Neural crest cell (in vitro differentiated cells): Measurements from ENCODE around the gene NOD1. TPM values are rescaled to one million over a fixed set of nuclear protein-coding genes. Genes with fewer than 3 reads are reported as not detected.
A peak's percentile ranks its signal among the peaks of the same experiment; 100 is the strongest.

Experiments
- DNase-seq: peaks from one replicate; pipeline ENCODE4 v3.0.0; 2021; ENCODE audit warnings: low read depth, mixed read lengths, low spot score
- H3K27ac Mint-ChIP-seq: one replicate; pipeline ENCODE4 v1.8.0; 2021; ENCODE audit warnings: mild to moderate bottlenecking, mixed read lengths; ENCODE audit not compliant: unreplicated experiment
- H3K27me3 Mint-ChIP-seq: 2 replicates; pipeline ENCODE4 v1.8.0; 2021; ENCODE audit warnings: low read depth, mild to moderate bottlenecking, mixed read lengths
- H3K36me3 Mint-ChIP-seq: 2 replicates; pipeline ENCODE4 v1.8.0; 2021; ENCODE audit warnings: low read depth, mild to moderate bottlenecking, mixed read lengths
- H3K4me1 Mint-ChIP-seq: 2 replicates; pipeline ENCODE4 v1.8.0; 2021; ENCODE audit warnings: mixed read lengths
- H3K4me3 Mint-ChIP-seq: one replicate; pipeline ENCODE4 v1.8.0; 2021; ENCODE audit warnings: mild to moderate bottlenecking, mixed read lengths
- H3K9me3 Mint-ChIP-seq: 2 replicates; pipeline ENCODE4 v1.8.0; 2021; ENCODE audit warnings: mixed read lengths
- total RNA-seq: library from RNA; stranded (reverse); gene quantifications from 2 replicates; pipeline ENCODE4 v1.2.1, GENCODE V29; 2021
- TF ChIP-seq, protein P1 (sequence below): fragments of 200-600 bp; sonication (generic); conservative IDR thresholded peaks from 2 replicates; pipeline ENCODE4 v1.5.0; 2021; ENCODE audit warnings: antibody characterized with exemption, mild to moderate bottlenecking

The NOD1 gene
- total RNA-seq, 1 donor from 2014 or later: 8.1 TPM

GRCh38 chr7:30470163-30470770, 8.3 kb downstream of the NOD1 start:
- Mint-ChIP-seq H3K36me3 (no peaks in the 10 kb centered on the region), H3K9me3 (no peaks in the 10 kb centered on the region), H3K27ac (peak overlapping the region; percentile 17), H3K4me1 (peaks cover 39% of the 10 kb centered on the region), H3K4me3 (no peak overlapping the region), H3K27me3 (no peaks in the 10 kb centered on the region)
- no peak for DNase-seq
- TF ChIP-seq, protein P1, sequence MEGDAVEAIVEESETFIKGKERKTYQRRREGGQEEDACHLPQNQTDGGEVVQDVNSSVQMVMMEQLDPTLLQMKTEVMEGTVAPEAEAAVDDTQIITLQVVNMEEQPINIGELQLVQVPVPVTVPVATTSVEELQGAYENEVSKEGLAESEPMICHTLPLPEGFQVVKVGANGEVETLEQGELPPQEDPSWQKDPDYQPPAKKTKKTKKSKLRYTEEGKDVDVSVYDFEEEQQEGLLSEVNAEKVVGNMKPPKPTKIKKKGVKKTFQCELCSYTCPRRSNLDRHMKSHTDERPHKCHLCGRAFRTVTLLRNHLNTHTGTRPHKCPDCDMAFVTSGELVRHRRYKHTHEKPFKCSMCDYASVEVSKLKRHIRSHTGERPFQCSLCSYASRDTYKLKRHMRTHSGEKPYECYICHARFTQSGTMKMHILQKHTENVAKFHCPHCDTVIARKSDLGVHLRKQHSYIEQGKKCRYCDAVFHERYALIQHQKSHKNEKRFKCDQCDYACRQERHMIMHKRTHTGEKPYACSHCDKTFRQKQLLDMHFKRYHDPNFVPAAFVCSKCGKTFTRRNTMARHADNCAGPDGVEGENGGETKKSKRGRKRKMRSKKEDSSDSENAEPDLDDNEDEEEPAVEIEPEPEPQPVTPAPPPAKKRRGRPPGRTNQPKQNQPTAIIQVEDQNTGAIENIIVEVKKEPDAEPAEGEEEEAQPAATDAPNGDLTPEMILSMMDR: no peak

- Mint-ChIP-seq H3K9me3 (no peaks in the 10 kb centered on the region), H3K4me3 (no peak overlapping the region), H3K27ac (peak overlapping the region; percentile 93), H3K4me1 (peaks cover 39% of the 10 kb centered on the region), H3K36me3 (no peaks in the 10 kb centered on the region), H3K27me3 (no peaks in the 10 kb centered on the region)
- TF ChIP-seq, protein P1: peak; percentile 47
- DNase-seq: no peak
Measured at GRCh38 chr7:30469303-30469702, 9.3 kb downstream of the NOD1 start.

GRCh38 chr7:30468791-30469190, 9.8 kb downstream of the NOD1 start:
- peak overlapping the region; percentile 93 for H3K27ac Mint-ChIP-seq
- H3K4me1 Mint-ChIP-seq: peaks cover 39% of the 10 kb centered on the region
- no peaks in the 10 kb centered on the region for H3K9me3 Mint-ChIP-seq
- H3K4me3 Mint-ChIP-seq: no peak overlapping the region
- TF ChIP-seq, protein P1: no peak
- DNase-seq: no peak
- no peaks in the 10 kb centered on the region for H3K36me3 Mint-ChIP-seq
- H3K27me3 Mint-ChIP-seq: no peaks in the 10 kb centered on the region

- Mint-ChIP-seq H3K27ac (no peak overlapping the region), H3K36me3 (no peaks in the 10 kb centered on the region), H3K27me3 (no peaks in the 10 kb centered on the region), H3K4me1 (peaks cover 39% of the 10 kb centered on the region), H3K4me3 (no peak overlapping the region), H3K9me3 (no peaks in the 10 kb centered on the region)
- DNase-seq: no peak
- TF ChIP-seq, protein P1: no peak
Measured at GRCh38 chr7:30468041-30468440, 10.5 kb downstream of the NOD1 start.

DNA sequence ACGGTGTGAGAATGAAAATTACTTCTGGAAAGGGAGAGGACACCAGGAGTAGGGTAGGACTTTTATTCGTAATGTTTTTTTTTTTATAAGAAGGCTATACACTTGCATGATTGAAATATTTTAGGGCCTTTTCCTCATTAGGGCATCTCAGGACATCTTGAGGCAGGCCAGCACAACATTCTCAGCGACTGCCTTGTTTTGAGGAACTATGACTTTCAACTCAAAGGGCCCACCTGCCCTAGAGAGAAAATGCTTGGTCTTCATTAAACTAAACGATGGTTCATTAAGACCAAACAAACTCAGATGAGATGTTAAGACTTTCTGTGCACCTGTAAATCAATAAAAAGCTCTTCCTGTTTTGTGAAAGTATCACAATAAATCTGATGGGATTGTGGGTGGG, 11.3 kb downstream of the NOD1 start:
- H3K4me3 Mint-ChIP-seq: no peak overlapping the region
- H3K27me3 Mint-ChIP-seq: no peaks in the 10 kb centered on the region
- peaks cover 36% of the 10 kb centered on the region for H3K4me1 Mint-ChIP-seq
- DNase-seq: no peak
- H3K9me3 Mint-ChIP-seq: no peaks in the 10 kb centered on the region
- H3K27ac Mint-ChIP-seq: no peak overlapping the region
- TF ChIP-seq, protein P1: no peak
- no peaks in the 10 kb centered on the region for H3K36me3 Mint-ChIP-seq
